GM18909 (cell line): Measurements from ENCODE around the gene ZNF827.

ENCODE experiments used
- ATAC-seq: cut with Tn5 transposase; IDR thresholded peaks from one replicate; pipeline ENCODE4 v1.9.1; 2021; ENCODE audit warnings: mild to moderate bottlenecking; ENCODE audit not compliant: unreplicated experiment, poor library complexity

ZNF827 gene

GRCh38 chr4:145770124-145770523 lies 168.5 kb downstream of the ZNF827 start:
- ATAC-seq = no peak

- no peak for ATAC-seq
Observed at GRCh38 chr4:145769450-145770037, 169.1 kb downstream of the ZNF827 start.

- no peak for ATAC-seq
Observed at GRCh38 chr4:145766273-145766672, 172.3 kb downstream of the ZNF827 start.

- no peak for ATAC-seq
Observed at GRCh38 chr4:145763399-145763798, 175.2 kb downstream of the ZNF827 start.

GRCh38 chr4:145762719-145763118 lies 175.9 kb downstream of the ZNF827 start:
- ATAC-seq = no peak

- no peak for ATAC-seq
Observed at GRCh38 chr4:145760961-145761929, 177.4 kb downstream of the ZNF827 start.

- ATAC-seq = no peak
Observed at GRCh38 chr4:145760176-145760575, 178.4 kb downstream of the ZNF827 start.

- no peak for ATAC-seq
Observed at GRCh38 chr4:145757188-145757587, 181.4 kb downstream of the ZNF827 start.

GRCh38 chr4:145756244-145756643 lies 182.4 kb downstream of the ZNF827 start:
- ATAC-seq = no peak

- no peak for ATAC-seq
Observed at GRCh38 chr4:145755802-145756201, 182.8 kb downstream of the ZNF827 start.

GRCh38 chr4:145743641-145744040 lies 195.0 kb downstream of the ZNF827 start:
- ATAC-seq = no peak

- no peak for ATAC-seq
Observed at GRCh38 chr4:145740806-145741205, 197.8 kb downstream of the ZNF827 start.

- ATAC-seq = no peak
Observed at GRCh38 chr4:145739845-145740244, 198.8 kb downstream of the ZNF827 start.

- ATAC-seq = no peak
Observed at GRCh38 chr4:145736241-145736831, 202.3 kb downstream of the ZNF827 start.

GRCh38 chr4:145735827-145736226 lies 202.8 kb downstream of the ZNF827 start:
- no peak for ATAC-seq

- ATAC-seq = no peak
Observed at GRCh38 chr4:145735347-145735675, 203.3 kb downstream of the ZNF827 start.

GRCh38 chr4:145734576-145735346 lies 203.9 kb downstream of the ZNF827 start:
- ATAC-seq = no peak

- no peak for ATAC-seq
Observed at GRCh38 chr4:145734031-145734430, 204.6 kb downstream of the ZNF827 start.

- ATAC-seq = peak; percentile 92
Observed at GRCh38 chr4:145732895-145733880, 205.4 kb downstream of the ZNF827 start.
